SW480 (cell line): Measurements from ENCODE around the gene ANO3.

Source experiments
- DNase-seq: peaks from one replicate; pipeline ENCODE4 v3.0.0-alpha.2; 2016; ENCODE audit warnings: low spot score

ANO3 gene

GRCh38 chr11:26710489-26710888, 378.6 kb downstream of the ANO3 start:
- no peak for DNase-seq

GRCh38 chr11:26712497-26712896, 380.6 kb downstream of the ANO3 start:
- DNase-seq, result no peak
